GM18951 (cell line): ENCODE data around the gene UMAD1.

ENCODE experiments used
- POLR2A ChIP-seq: IDR thresholded peaks from 4 replicates; pipeline ENCODE4 v1.6.1; 2011; ENCODE audit warnings: mild to moderate bottlenecking; ENCODE audit not compliant: insufficient read length, insufficient read depth; ENCODE audit errors: extremely low read depth
- in situ Hi-C: fragments of 300-500 bp; cut with MboI; formaldehyde crosslinking; loops from one replicate; pipeline ENCODE4 v1.12.0; 2022; ENCODE audit warnings: low sequenced_read_pairs, mixed read lengths, inconsistent platforms; ENCODE audit not compliant: unreplicated experiment

The UMAD1 gene

GRCh38 chr7:7688310-7688709, 47.8 kb downstream of the UMAD1 start:
- no peak for TF ChIP-seq POLR2A
- in situ Hi-C loops: loop anchor here (10.0 kb wide), 1 partner anchor 526 kb away; no protein-coding TSS in a partner anchor

GRCh38 chr7:7688956-7689355, 48.4 kb downstream of the UMAD1 start:
- no peak for TF ChIP-seq POLR2A
- in situ Hi-C loops: loop anchor here (10.0 kb wide), 1 partner anchor 526 kb away; no protein-coding TSS in a partner anchor

- in situ Hi-C loops: no loop called here
Observed at GRCh38 chr7:7693881-7694280, 53.3 kb downstream of the UMAD1 start.

GRCh38 chr7:7694542-7694941, 54.0 kb downstream of the UMAD1 start:
- no peak for TF ChIP-seq POLR2A
- in situ Hi-C loops: no loop called here

More at GRCh38 chr7:7693881-7694280, 53.3 kb downstream of the UMAD1 start:
- no peak for TF ChIP-seq POLR2A

GRCh38 chr7:7695111-7695817, 54.7 kb downstream of the UMAD1 start:
- in situ Hi-C loops: no loop called here
- TF ChIP-seq POLR2A: no peak

GRCh38 chr7:7696458-7697119, 56.0 kb downstream of the UMAD1 start:
- no peak for TF ChIP-seq POLR2A
- in situ Hi-C loops: no loop called here

- no peak for TF ChIP-seq POLR2A
- in situ Hi-C loops: no loop called here
Observed at GRCh38 chr7:7698930-7699329, 58.4 kb downstream of the UMAD1 start.

GRCh38 chr7:7699380-7699779, 58.8 kb downstream of the UMAD1 start:
- no peak for TF ChIP-seq POLR2A
- in situ Hi-C loops: no loop called here

- no peak for TF ChIP-seq POLR2A
- in situ Hi-C loops: no loop called here
Observed at GRCh38 chr7:7699970-7700369, 59.4 kb downstream of the UMAD1 start.

GRCh38 chr7:7701527-7701926, 61.0 kb downstream of the UMAD1 start:
- in situ Hi-C loops: no loop called here
- TF ChIP-seq POLR2A: no peak

- in situ Hi-C loops: no loop called here
Observed at GRCh38 chr7:7702826-7703225, 62.3 kb downstream of the UMAD1 start.

GRCh38 chr7:7703427-7703826, 62.9 kb downstream of the UMAD1 start:
- TF ChIP-seq POLR2A: no peak
- in situ Hi-C loops: no loop called here

More at GRCh38 chr7:7702826-7703225, 62.3 kb downstream of the UMAD1 start:
- no peak for TF ChIP-seq POLR2A

GRCh38 chr7:7704867-7705266, 64.3 kb downstream of the UMAD1 start:
- in situ Hi-C loops: no loop called here

GRCh38 chr7:7705318-7705717, 64.8 kb downstream of the UMAD1 start:
- TF ChIP-seq POLR2A: no peak
- in situ Hi-C loops: no loop called here

More at GRCh38 chr7:7704867-7705266, 64.3 kb downstream of the UMAD1 start:
- TF ChIP-seq POLR2A: no peak
